ENCODE results near the gene IL20RB. TPM values are rescaled to one million over a fixed set of nuclear protein-coding genes. Genes with fewer than 3 reads are reported as not detected.

The IL20RB gene
- total RNA-seq: under 1 TPM; 0.67 to 0.69 TPM

GRCh38 chr3:136957751-136958288 is at the start of gene IL20RB:
Gene IL20RB (plus strand): TSS chr3:136957983. CDS start chr3:136958114, 131 bp downstream.

Other genes starting within 250 kb of the IL20RB start
- gene STAG1, start 205.6 kb upstream of the IL20RB start, total RNA-seq: 10 to 100 TPM; 18.2 to 22.0 TPM
- 1 to 10 TPM; 1.7 to 2.7 TPM for gene SLC35G2, start 138.9 kb upstream of the IL20RB start, total RNA-seq
- gene NCK1, start 95.8 kb upstream of the IL20RB start, total RNA-seq: 10 to 100 TPM; 40.3 to 43.3 TPM